ENCODE results near the gene NSMCE4A. TPM values are rescaled to one million over a fixed set of nuclear protein-coding genes. Genes with fewer than 3 reads are reported as not detected.
A peak's percentile ranks its signal among the peaks of the same experiment; 100 is the strongest.
"Not testable (repeated sequence)": the region's sequence is repeated elsewhere in the genome, so short reads cannot be mapped to it uniquely, and the experiment has no call there.

NSMCE4A gene
- total RNA-seq, 1 experiment from 2014 or later = 30.0 TPM

GRCh38 chr10:121988361-121989324, 13.6 kb upstream of the NSMCE4A start, which contains the start of gene TACC2:
Gene TACC2 (plus strand): TSS chr10:121989163. CDS start chr10:122021982, 32,819 bp downstream.
- no peak for DNase-seq (ENCODE audit: low spot score)

GRCh38 chr10:121984463-121984862, 9.4 kb upstream of the NSMCE4A start:
- DNase-seq (ENCODE audit: low spot score) = no peak

GRCh38 chr10:121983852-121984251, 8.8 kb upstream of the NSMCE4A start:
- DNase-seq (ENCODE audit: low spot score) = no peak

GRCh38 chr10:121981346-121981745, 6.3 kb upstream of the NSMCE4A start:
- DNase-seq (ENCODE audit: low spot score) = no peak

- no peak for DNase-seq (ENCODE audit: low spot score)
Observed at GRCh38 chr10:121978511-121978910, 3.5 kb upstream of the NSMCE4A start.

GRCh38 chr10:121976607-121977006, 1.6 kb upstream of the NSMCE4A start:
- no peak for DNase-seq (ENCODE audit: low spot score)

GRCh38 chr10:121975295-121976086, 474 bp upstream of the NSMCE4A start:
- DNase-seq (ENCODE audit: low spot score) = no peak

- no peak for DNase-seq (ENCODE audit: low spot score)
Observed at GRCh38 chr10:121974019-121974534, 940 bp downstream of the NSMCE4A start.

- DNase-seq (ENCODE audit: low spot score) = not testable (repeated sequence)
Observed at GRCh38 chr10:121969086-121969485, 5.9 kb downstream of the NSMCE4A start.

GRCh38 chr10:121965996-121966395, 9.0 kb downstream of the NSMCE4A start:
- DNase-seq (ENCODE audit: low spot score) = no peak

- no peak for DNase-seq (ENCODE audit: low spot score)
Observed at GRCh38 chr10:121961456-121961855, 13.6 kb downstream of the NSMCE4A start.

- no peak for DNase-seq (ENCODE audit: low spot score)
Observed at GRCh38 chr10:121959671-121960070, 15.3 kb downstream of the NSMCE4A start.

- peak; percentile 42 for DNase-seq (ENCODE audit: low spot score)
Observed at GRCh38 chr10:121956111-121957061, 18.6 kb downstream of the NSMCE4A start.

GRCh38 chr10:121952226-121952625, 22.8 kb downstream of the NSMCE4A start:
- peak; percentile 48 for DNase-seq (ENCODE audit: low spot score)

GRCh38 chr10:121949451-121949850, 25.6 kb downstream of the NSMCE4A start:
- DNase-seq (ENCODE audit: low spot score) = no peak

GRCh38 chr10:121949049-121949448, 26.0 kb downstream of the NSMCE4A start:
- DNase-seq (ENCODE audit: low spot score) = no peak

GRCh38 chr10:121947343-121948330, 27.4 kb downstream of the NSMCE4A start:
- DNase-seq (ENCODE audit: low spot score) = no peak

- DNase-seq (ENCODE audit: low spot score) = peak; percentile 70
Observed at GRCh38 chr10:121942749-121943416, 32.1 kb downstream of the NSMCE4A start.

GRCh38 chr10:121941532-121941931, 33.5 kb downstream of the NSMCE4A start:
- no peak for DNase-seq (ENCODE audit: low spot score)
